Measurements from ENCODE around the gene IFI27L2.

GRCh38 chr14:94143239-94143638 is 13.8 kb upstream of the IFI27L2 start:
- TF ChIP-seq CTCF (conservative IDR thresholded peaks at IDR 0.05; ENCODE audit: low read depth in 2 of 2) (peak; percentile 76 to 79), REST (IDR thresholded peaks at IDR 0.05; ENCODE audit: unreplicated experiment) (no peak), EZH2 (IDR thresholded peaks at IDR 0.05; ENCODE audit: low read depth, unreplicated experiment) (no peak), ZNF114 (CRISPR knock-in tag; IDR thresholded peaks at IDR 0.05) (no peak), JUNB (IDR thresholded peaks at IDR 0.05; ENCODE audit: unreplicated experiment) (no peak), POLR2AphosphoS5 (IDR thresholded peaks at IDR 0.05; ENCODE audit: low read depth) (no peak)
